Activated naive CD4-positive, alpha-beta T cell treated with anti-CD3 and anti-CD28 coated beads for 36 hours (primary cell): ENCODE data around the gene PLVAP. TPM values are rescaled to one million over a fixed set of nuclear protein-coding genes. Genes with fewer than 3 reads are reported as not detected.

Experiments used
- CTCF ChIA-PET: fragments of 350-600 bp; sonication (Branson Sonifier 250); formaldehyde crosslinking; loops from one replicate; lab custom pipeline; 2021; ENCODE audit warnings: antibody characterized with exemption; lab: Charles Lee
- DNase-seq: peaks from one replicate; pipeline ENCODE4 v3.0.0-alpha.2; 2020
- H3K27ac Mint-ChIP-seq: one replicate; pipeline ENCODE4 v1.8.0; 2021; ENCODE audit warnings: mild to moderate bottlenecking, mixed read lengths
- H3K27me3 Mint-ChIP-seq: one replicate; pipeline ENCODE4 v1.8.0; 2021; ENCODE audit warnings: low read depth, mixed read lengths
- H3K36me3 Mint-ChIP-seq: one replicate; pipeline ENCODE4 v1.8.0; 2021; ENCODE audit warnings: low read depth, mixed read lengths
- H3K4me1 Mint-ChIP-seq: one replicate; pipeline ENCODE4 v1.8.0; 2021; ENCODE audit warnings: low read depth, mixed read lengths
- H3K4me3 Mint-ChIP-seq: one replicate; pipeline ENCODE4 v1.8.0; 2021; ENCODE audit warnings: mild to moderate bottlenecking, moderate library complexity, mixed read lengths
- H3K9me3 Mint-ChIP-seq: one replicate; pipeline ENCODE4 v1.8.0; 2021; ENCODE audit warnings: mixed read lengths
- intact Hi-C: fragments of 100-400 bp; cut with micrococcal nuclease; formaldehyde crosslinking; loops from one replicate; pipeline ENCODE4 v1.15.1; 2023
- total RNA-seq, 2 experiments: library from RNA; stranded (reverse); gene quantifications; one replicate each; pipeline ENCODE4 v1.2.3, GENCODE V29; 2021

The PLVAP gene
- total RNA-seq, 2 experiments from 2014 or later, result not detected

DNA sequence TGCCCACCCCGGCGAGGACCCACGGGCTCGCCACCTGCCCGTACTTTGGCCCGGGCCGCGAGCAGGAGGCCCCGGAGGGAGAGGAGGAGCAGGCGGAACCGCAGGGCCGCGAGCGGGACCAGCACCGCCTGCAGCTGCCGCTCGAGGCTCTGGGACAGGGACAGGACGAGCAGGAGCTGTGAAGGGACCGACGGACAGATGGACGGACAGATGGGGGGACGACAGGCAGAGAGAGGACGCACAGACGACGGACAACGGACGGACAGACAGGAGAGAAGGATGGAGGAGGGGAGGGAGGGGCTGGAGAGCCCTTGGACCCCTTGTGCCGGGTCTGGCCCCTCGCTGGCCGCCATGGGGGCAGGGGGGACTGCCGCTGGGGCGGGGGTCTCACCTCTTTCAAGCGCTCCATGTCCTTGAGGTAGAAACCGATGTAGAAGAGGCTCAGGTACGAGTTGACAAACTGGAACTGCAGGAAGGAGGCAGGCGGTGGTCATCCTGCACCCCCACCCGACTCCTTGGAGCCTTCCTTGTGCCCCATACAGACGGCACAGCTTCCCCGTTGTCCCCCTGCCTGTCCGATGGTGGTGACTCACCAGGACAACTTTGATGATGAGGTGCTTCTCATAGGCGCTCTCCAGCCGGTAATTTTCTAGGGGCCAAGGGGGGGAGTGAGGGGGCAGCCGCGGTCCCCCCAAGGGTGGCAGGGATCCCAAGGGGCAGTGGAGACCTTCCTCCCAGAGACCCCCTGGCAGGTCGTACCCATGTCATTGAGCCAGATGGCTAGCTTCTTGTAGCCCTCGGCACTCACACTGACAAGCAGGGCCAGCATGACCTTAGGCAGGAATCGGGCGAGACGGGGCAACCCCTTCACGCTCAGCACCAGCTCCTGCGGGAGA lies 47.5 kb downstream of the PLVAP start:
- intact Hi-C loops, result loop anchor here (10.0 kb wide), 1 partner anchor 425 kb away; the partner anchor contains the start of gene FCHO1
- no peaks in the 10 kb centered on the region for H3K36me3 Mint-ChIP-seq
- H3K4me1 Mint-ChIP-seq, result peaks cover 12% of the 10 kb centered on the region
- peak overlapping the region; percentile 27 for H3K4me3 Mint-ChIP-seq
- no peak overlapping the region for H3K27ac Mint-ChIP-seq
- CTCF ChIA-PET, result interaction anchor here (0.6 kb wide), 1 partner anchor 145 kb away, joined by 3 read pairs; no protein-coding TSS in a partner anchor
- H3K9me3 Mint-ChIP-seq, result no peaks in the 10 kb centered on the region
- DNase-seq, result no peak
- no peaks in the 10 kb centered on the region for H3K27me3 Mint-ChIP-seq

DNA sequence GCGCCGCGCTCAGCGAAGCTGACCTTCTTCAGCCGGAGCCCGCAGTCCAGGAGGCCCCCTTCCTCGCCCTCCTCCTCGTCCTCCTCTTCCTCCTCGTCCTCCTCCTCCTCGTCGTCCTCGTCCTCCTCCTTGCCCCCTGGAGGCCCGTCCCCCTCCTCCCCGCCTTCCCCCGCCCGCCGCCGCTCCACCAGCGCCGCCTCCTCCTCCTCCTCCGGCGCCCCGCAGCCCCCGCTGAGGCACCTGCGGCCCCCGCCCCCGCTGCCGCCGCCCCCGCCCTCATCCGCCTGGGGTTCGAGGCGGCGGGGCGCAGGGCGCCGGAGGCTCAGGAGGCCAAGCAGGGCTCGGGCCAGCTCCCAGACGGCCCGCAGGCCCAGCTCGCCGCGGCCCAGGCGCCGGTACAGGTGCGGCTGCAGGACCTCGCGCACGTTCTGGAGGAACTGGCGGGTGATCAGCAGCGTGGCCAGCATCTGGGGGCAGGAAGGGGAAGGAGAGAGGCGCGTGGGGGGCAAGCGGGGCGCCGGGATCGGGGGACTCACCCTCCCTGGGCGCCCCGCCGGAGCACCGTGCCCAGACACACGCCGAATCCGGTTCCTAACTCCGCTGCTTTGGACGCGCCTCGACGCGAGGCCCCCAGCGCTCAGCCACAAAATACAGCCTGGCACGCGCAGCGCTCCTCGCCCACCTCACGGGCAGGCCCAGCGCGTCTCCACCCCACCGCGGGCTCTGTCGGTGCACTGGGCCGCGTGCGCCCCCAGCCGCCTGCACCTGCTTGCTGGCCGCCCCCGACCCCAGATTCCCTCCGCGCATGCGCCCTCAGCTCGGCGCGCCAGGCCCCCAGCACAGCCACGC lies 48.4 kb downstream of the PLVAP start:
- H3K27me3 Mint-ChIP-seq, result no peaks in the 10 kb centered on the region
- H3K4me3 Mint-ChIP-seq, result peak overlapping the region; percentile 51
- no peaks in the 10 kb centered on the region for H3K9me3 Mint-ChIP-seq
- intact Hi-C loops, result loop anchor here (1.0 kb wide), 1 partner anchor 19 kb away; the partner anchor contains the start of gene DDA1
- CTCF ChIA-PET, result no interaction called here
- H3K4me1 Mint-ChIP-seq, result peaks cover 10% of the 10 kb centered on the region
- DNase-seq, result peak; percentile 20
- H3K27ac Mint-ChIP-seq, result no peak overlapping the region
- no peaks in the 10 kb centered on the region for H3K36me3 Mint-ChIP-seq

DNA sequence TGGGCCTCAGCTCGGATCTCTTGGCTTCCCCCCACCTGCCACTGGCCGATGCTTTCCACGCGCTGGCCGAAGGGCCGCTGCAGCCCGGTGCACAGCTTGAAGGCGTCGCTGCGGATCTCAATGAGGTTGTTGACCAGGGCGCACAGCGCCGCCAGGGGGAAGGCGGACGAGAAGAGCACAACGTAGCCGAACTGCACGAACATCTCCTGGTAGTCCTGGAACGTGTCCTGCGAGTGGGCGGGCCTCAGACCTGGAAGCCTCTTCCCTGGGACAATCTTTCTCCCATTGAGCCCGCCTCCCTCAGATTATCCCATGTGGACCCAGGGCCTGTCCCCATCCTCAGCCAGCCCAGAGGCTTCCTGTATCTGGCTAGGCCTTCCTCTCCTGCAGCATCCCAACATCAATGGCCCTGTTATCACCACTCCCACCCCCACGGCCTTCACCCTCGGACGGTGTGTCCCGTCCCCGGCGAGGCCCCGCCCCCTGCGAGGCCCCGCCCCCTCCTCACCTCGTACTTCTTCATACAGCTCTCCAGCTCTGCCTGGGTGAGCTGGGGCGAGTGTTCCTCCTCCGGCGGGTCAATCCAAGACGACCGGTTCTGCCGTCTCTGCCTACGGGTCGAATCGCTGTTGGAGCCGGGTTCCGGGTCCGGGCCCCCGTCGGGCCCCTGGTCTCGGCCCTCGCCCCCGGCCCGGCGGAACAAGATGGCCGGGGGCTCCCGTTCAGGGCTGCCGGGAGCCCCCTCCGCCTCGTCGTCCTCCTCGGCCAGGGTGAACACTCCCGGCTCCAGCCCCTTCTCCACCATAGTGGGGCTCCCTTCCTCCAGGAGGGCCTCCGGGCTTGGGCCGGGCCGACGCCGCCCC lies 49.3 kb downstream of the PLVAP start:
- CTCF ChIA-PET, result no interaction called here
- Mint-ChIP-seq H3K4me1 (peaks cover 8% of the 10 kb centered on the region), H3K27me3 (no peaks in the 10 kb centered on the region), H3K9me3 (no peaks in the 10 kb centered on the region), H3K4me3 (peak overlapping the region; percentile 56), H3K36me3 (no peaks in the 10 kb centered on the region), H3K27ac (no peak overlapping the region)
- intact Hi-C loops, result loop anchor here (1.0 kb wide), 1 partner anchor 19 kb away; the partner anchor contains the start of gene DDA1
- DNase-seq, result peak; percentile 58

DNA sequence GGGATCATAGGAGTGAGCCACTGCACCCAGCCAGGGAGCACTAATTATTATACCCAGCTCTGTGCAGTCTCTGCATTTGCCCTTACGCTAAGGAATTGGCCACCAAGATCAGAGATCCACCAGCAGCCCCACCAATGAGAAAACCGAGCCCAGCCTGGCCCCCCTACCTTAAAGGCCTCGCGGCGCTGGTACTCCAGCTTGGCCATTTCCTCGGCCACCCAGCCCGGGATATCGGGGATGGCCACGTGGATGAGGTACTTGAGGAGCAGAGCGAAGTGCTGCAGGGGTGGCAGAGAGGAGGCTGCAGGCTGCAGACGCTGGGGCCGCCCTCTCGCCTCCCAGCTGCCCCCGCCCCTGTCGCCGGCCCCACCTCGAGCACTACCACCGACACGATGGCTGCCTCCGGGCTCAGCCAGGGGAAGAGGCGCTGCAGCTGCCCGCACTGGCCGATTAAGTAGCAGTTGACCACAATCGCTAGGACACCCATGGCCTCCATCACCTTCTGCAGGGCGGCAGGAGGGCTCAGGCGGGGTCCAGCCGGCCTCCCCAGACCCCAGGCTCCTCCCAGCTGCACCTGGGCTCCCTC lies 50.0 kb downstream of the PLVAP start:
- intact Hi-C loops, result no loop called here
- Mint-ChIP-seq H3K36me3 (peaks cover 5% of the 10 kb centered on the region), H3K4me3 (peak overlapping the region; percentile 21), H3K27ac (no peak overlapping the region), H3K4me1 (peaks cover 13% of the 10 kb centered on the region), H3K27me3 (no peaks in the 10 kb centered on the region), H3K9me3 (no peaks in the 10 kb centered on the region)
- CTCF ChIA-PET, result no interaction called here
- no peak for DNase-seq

DNA sequence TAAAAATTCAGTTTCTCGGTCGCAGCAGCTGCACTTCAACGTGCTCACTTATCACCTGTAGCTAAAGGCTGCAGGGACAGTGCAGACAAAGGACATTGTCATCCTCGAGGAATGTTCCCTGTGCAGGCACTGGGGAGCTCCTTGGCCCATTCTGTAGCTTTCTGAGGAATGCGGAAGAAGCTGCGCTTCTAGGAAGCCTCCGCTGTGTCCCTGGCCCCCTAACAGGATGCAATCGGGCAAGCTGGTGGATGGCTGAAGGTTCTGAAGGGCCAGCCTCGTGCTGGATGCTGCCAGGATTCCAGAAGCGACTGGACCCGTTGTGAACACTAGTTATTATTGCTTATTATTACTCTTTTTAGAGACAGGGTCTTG lies 50.6 kb downstream of the PLVAP start:
- H3K27ac Mint-ChIP-seq, result no peak overlapping the region
- peaks cover 13% of the 10 kb centered on the region for H3K4me1 Mint-ChIP-seq
- peaks cover 5% of the 10 kb centered on the region for H3K36me3 Mint-ChIP-seq
- no peaks in the 10 kb centered on the region for H3K9me3 Mint-ChIP-seq
- H3K27me3 Mint-ChIP-seq, result no peaks in the 10 kb centered on the region
- intact Hi-C loops, result no loop called here
- H3K4me3 Mint-ChIP-seq, result no peak overlapping the region
- DNase-seq, result no peak
- CTCF ChIA-PET, result no interaction called here

DNA sequence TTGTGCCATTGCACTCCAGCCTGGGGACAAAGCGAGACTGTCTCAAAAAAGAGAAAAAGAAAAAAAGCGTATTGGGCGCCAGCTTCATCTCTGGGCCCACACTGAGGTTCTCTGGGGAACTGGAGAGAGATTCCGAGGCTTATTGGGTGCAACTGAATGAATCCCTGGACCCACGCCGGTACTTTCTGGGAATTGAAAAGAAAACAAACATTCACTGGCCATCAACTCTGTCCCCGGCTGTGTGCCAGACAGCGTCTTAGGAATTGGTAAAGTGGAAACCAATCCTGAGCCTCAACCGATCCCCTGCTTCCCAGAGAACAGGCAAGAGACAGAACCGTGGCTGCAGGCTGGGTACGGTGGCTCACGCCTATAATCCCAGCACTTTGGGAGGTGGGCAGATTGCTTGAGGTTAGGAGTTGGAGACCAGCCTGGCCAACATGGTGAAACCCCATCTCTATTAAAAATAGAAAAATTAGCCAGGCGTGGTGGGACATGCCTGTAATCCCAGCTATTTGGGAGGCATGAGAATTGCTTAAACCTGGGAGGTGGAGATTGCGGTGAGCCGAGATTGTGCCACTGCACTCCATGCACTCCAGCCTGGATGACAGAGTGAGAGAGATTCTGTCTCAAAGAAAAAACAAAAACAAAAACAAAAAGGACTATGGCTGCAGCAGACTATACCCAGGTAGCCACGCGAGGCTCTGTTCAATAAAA lies 51.1 kb downstream of the PLVAP start:
- Mint-ChIP-seq H3K9me3 (no peaks in the 10 kb centered on the region), H3K4me3 (no peak overlapping the region), H3K36me3 (peaks cover 5% of the 10 kb centered on the region), H3K27me3 (no peaks in the 10 kb centered on the region), H3K27ac (no peak overlapping the region), H3K4me1 (peaks cover 13% of the 10 kb centered on the region)
- no peak for DNase-seq
- CTCF ChIA-PET, result no interaction called here
- intact Hi-C loops, result no loop called here

DNA sequence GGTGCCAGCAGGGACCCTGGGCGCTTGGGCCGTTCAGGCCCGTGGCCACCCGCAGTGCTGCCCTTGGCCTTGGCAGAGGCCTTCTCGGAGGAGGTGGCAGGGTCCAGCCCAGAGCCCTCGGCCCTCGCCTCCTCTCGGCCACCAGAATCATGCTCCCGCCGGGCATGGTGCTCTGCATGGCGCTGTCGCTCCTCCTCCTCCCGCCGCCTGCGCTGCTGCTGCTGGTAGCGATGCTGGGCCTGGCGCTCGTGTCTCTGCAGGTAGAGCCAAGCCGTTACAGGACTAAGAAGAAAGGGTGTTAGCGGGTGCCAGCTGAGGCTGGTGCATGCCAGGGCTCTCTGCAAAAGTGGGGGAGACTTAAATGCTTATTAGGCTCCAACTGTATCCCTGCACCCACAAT lies 52.0 kb downstream of the PLVAP start:
- no peak overlapping the region for H3K4me3 Mint-ChIP-seq

DNA sequence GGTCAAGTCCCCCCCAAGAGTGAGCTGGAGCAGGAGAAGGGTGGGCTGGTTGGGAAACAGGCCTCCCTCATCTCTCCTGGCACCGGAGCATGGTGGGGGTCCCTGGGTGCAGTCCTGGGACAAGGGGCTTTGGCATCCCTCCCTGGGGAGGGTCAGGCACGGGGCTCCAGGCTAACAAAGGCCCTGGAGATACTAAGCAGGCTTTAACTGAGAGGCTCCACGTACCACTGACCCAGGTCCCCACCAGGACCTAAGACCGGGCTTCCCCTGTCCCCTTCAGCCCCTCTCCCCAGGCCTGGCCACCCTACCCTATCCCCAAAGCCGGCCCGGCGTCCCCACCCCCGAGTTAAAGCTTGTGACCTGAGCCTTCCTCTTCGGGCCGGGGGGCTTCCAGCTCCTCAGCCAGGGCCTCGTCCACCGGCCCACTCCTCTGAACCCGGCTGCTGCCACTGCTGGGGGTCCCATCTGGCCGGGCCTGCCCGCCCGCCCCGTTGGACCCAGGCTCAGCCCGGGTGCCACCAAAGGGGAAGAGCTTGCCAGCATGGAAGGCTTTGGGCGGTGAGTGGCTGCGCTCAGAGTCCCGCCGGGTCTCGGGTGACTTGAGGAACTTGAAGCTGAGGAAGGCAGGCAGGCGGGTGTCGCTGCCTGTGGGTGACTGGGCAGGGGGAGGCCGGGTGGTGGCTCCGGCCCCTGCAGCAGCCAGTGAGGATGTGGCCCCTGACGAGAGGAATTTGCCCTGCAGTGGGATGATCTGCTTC lies 52.6 kb downstream of the PLVAP start:
- Mint-ChIP-seq H3K4me1 (peaks cover 13% of the 10 kb centered on the region), H3K9me3 (no peaks in the 10 kb centered on the region), H3K4me3 (no peak overlapping the region), H3K27me3 (no peaks in the 10 kb centered on the region), H3K27ac (no peak overlapping the region), H3K36me3 (peaks cover 11% of the 10 kb centered on the region)
- DNase-seq, result no peak
- intact Hi-C loops, result no loop called here
- CTCF ChIA-PET, result no interaction called here

More for the DNA sequence above, 52.0 kb downstream of the PLVAP start:
- intact Hi-C loops, result no loop called here
- H3K27ac Mint-ChIP-seq, result no peak overlapping the region
- peaks cover 7% of the 10 kb centered on the region for H3K36me3 Mint-ChIP-seq
- H3K9me3 Mint-ChIP-seq, result no peaks in the 10 kb centered on the region
- CTCF ChIA-PET, result no interaction called here
- H3K27me3 Mint-ChIP-seq, result no peaks in the 10 kb centered on the region
- H3K4me1 Mint-ChIP-seq, result peaks cover 13% of the 10 kb centered on the region
- DNase-seq, result no peak

DNA sequence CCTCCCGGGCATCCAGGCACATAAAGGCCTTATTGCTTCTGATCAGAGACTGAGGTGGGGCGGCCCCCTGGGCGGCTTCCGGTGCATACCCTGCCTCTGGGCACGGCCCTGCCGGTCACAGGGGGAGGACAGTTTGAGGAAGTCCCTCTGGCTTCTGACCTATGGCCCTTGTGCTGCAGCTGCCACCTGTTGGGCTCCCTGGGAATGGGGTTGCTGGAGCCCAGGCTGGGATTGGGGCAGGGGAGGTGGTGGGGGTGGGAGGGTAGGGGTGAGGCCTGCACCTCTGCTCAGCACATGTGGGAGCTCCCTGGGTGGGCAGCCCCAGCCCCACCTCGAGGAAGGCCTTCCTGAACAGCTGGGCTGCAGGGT lies 53.2 kb downstream of the PLVAP start:
- Mint-ChIP-seq H3K27me3 (no peaks in the 10 kb centered on the region), H3K4me3 (no peak overlapping the region), H3K9me3 (no peaks in the 10 kb centered on the region), H3K4me1 (peaks cover 9% of the 10 kb centered on the region), H3K36me3 (peaks cover 13% of the 10 kb centered on the region), H3K27ac (no peak overlapping the region)
- peak; percentile 63 for DNase-seq
- intact Hi-C loops, result no loop called here
- CTCF ChIA-PET, result no interaction called here

DNA sequence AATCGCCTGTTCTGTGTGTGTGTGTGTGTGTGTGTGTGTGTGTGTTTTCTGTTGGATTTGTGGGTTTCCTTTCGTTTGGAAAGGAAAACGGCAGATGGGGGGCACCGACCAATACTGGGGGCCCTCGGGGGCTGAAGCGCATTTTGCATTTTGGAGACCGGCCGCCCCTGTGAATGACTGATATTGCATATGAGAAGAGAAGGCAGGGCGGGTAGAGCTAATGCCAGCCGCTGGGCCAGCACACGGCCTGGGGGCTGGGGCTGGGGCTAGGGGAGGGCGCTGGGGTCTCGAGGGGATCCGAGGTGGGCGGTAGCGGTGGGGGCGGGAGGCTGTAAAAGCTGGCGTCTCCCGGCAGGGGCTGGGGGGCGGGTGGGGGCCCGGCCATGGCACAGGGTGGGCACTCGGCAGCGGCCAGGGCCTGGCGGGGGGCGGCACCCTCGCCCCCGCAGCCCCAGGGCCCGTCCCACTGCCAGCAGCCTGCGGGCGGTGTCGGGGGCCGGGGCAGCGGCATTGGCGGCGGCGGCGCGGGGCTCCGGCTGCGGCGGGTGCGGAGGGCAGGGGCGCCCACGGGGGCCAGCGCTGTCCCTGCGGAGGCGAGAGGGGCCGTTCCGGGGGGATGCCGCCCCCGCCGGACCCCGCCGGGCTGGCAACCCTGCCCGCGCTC lies 53.7 kb downstream of the PLVAP start:
- CTCF ChIA-PET, result no interaction called here
- Mint-ChIP-seq H3K27ac (no peak overlapping the region), H3K4me1 (peaks cover 9% of the 10 kb centered on the region), H3K27me3 (no peaks in the 10 kb centered on the region), H3K36me3 (peaks cover 13% of the 10 kb centered on the region), H3K9me3 (no peaks in the 10 kb centered on the region), H3K4me3 (no peak overlapping the region)
- no peak for DNase-seq
- intact Hi-C loops, result no loop called here
